HCT116 (cell line): Measurements from ENCODE around the gene CA11. TPM values are rescaled to one million over a fixed set of nuclear protein-coding genes. Genes with fewer than 3 reads are reported as not detected.
"Not testable (repeated sequence)": the region's sequence is repeated elsewhere in the genome, so short reads cannot be mapped to it uniquely, and the experiment has no call there.

Experiments used
- ATAC-seq: fragments of 200-7000 bp; cut with Tn5 transposase; 2 replicates; pipeline ENCODE4 v1.9.1; 2020; ENCODE audit warnings: mild to moderate bottlenecking, moderate library complexity
- Bru-seq: library from RNA; stranded (reverse); fragments of 400-500 nt; gene quantifications from one replicate; lab custom pipeline; 2021; lab: Mats Ljungman, UMichigan
- BruChase-seq, 2 experiments: library from RNA; stranded (reverse); fragments of 400-500 nt; gene quantifications; one replicate each; lab custom pipeline; 2021; lab: Mats Ljungman, UMichigan
- BruUV-seq: library from RNA; stranded (reverse); fragments of 400-500 nt; replicated peaks from 2 replicates; lab custom pipeline; 2021; lab: Mats Ljungman, UMichigan
- CTCF ChIA-PET: fragments of 300-600 bp; sonication (Branson Sonifier 250); formaldehyde crosslinking; loops from one replicate; lab custom pipeline; 2021; ENCODE audit warnings: antibody characterized with exemption; lab: Charles Lee
- POLR2A ChIA-PET: fragments of 300-600, 350-600 bp; sonication (Branson Sonifier 250); formaldehyde crosslinking; loops from one replicate; lab custom pipeline; 2021; ENCODE audit warnings: antibody characterized with exemption; lab: Charles Lee
- RAD21 ChIA-PET, 2 experiments: fragments of 300-600 bp; sonication (Branson Sonifier 250); formaldehyde crosslinking; loops; one replicate each; lab custom pipeline; 2023; ENCODE audit warnings: low total read pairs in 2 of 2; ENCODE audit not compliant: uncharacterized antibody in 2 of 2, unreplicated experiment in 2 of 2, low non-redundant PET in 1 of 2; lab: Charles Lee
- DNase-seq: peaks from one replicate; pipeline ENCODE4 v3.0.0-alpha.2; 2010; ENCODE audit warnings: low read depth, low spot score
- H2AFZ ChIP-seq: fragments of 200-600 bp; shearing (Covaris generic), sonication (generic); 2 replicates; pipeline ENCODE4 v1.6.1; 2017; ENCODE audit warnings: low read depth, mixed run types, mixed read lengths, antibody characterized with exemption, low read length; ENCODE audit not compliant: poor library complexity, severe bottlenecking
- H3K27ac ChIP-seq: 2 replicates; pipeline ENCODE4 v1.5.1; 2012; ENCODE audit warnings: low read depth, low read length
- H3K27me3 ChIP-seq: fragments of 200-600 bp; sonication (generic); 2 replicates; pipeline ENCODE4 v1.6.1; 2016; ENCODE audit warnings: mixed run types, low read length, mixed read lengths; ENCODE audit not compliant: insufficient read depth
- H3K36me3 ChIP-seq, 2 experiments: fragments of 200-500 bp in 1 of 2; fragments of 200-600 bp in 1 of 2; sonication (Bioruptor generic) in 1 of 2; sonication (generic) in 1 of 2; 2 replicates each; pipeline versions ENCODE4 v1.5.1 to v1.6.1; 2014 to 2016; ENCODE audit warnings: low read length in 2 of 2, inconsistent platforms in 1 of 2, mixed read lengths in 1 of 2, mixed run types in 1 of 2; ENCODE audit not compliant: insufficient read depth in 2 of 2, control insufficient read depth in 1 of 2
- H3K4me1 ChIP-seq, 2 experiments: fragments of 200-600 bp in 1 of 2; sonication (generic) in 1 of 2; 2 replicates each; pipeline versions ENCODE4 v1.5.1 to v1.6.1; 2012 to 2017; ENCODE audit warnings: low read length in 2 of 2, inconsistent platforms in 1 of 2, mild to moderate bottlenecking in 1 of 2, mixed read lengths in 1 of 2, mixed run types in 1 of 2, moderate library complexity in 1 of 2; ENCODE audit not compliant: insufficient read depth in 2 of 2, control insufficient read depth in 1 of 2
- H3K4me2 ChIP-seq: fragments of 200-600 bp; sonication (generic); 2 replicates; pipeline ENCODE4 v1.6.1; 2017; ENCODE audit warnings: mixed run types, low read length, mixed read lengths
- H3K4me3 ChIP-seq, 2 experiments: fragments of 200-600 bp in 1 of 2; sonication (generic) in 1 of 2; replicated peaks in 1 of 2; 2 replicates each; pipeline ENCODE4 v1.5.1; 2011 to 2016; ENCODE audit warnings: low read length in 2 of 2, control low read depth in 1 of 2, low read depth in 1 of 2, mild to moderate bottlenecking in 1 of 2, mixed read lengths in 1 of 2, mixed run types in 1 of 2
- H3K79me2 ChIP-seq: fragments of 200-600 bp; sonication (generic); 2 replicates; pipeline ENCODE4 v1.6.1; 2017; ENCODE audit warnings: mild to moderate bottlenecking, mixed run types, low read length, moderate library complexity, mixed read lengths; ENCODE audit not compliant: insufficient read depth
- H3K9ac ChIP-seq: fragments of 200-600 bp; sonication (generic); 2 replicates; pipeline ENCODE4 v1.6.1; 2016; ENCODE audit warnings: low read length, mixed read lengths
- H3K9me2 ChIP-seq: fragments of 200-600 bp; sonication (generic), shearing (Covaris generic); 2 replicates; pipeline ENCODE4 v1.6.1; 2017; ENCODE audit warnings: mixed run types, mild to moderate bottlenecking, moderate library complexity; ENCODE audit not compliant: insufficient read depth
- H3K9me3 ChIP-seq, 2 experiments: fragments of 200-500 bp in 1 of 2; fragments of 200-600 bp in 1 of 2; sonication (Bioruptor generic) in 1 of 2; sonication (generic) in 1 of 2; 2 replicates each; pipeline ENCODE4 v1.6.1; 2014 to 2017; ENCODE audit warnings: low read length in 2 of 2, mixed read lengths in 2 of 2, inconsistent platforms in 1 of 2, low read depth in 1 of 2, mild to moderate bottlenecking in 1 of 2, mixed run types in 1 of 2, moderate library complexity in 1 of 2; ENCODE audit not compliant: control insufficient read depth in 1 of 2, insufficient read depth in 1 of 2
- H4K20me1 ChIP-seq: fragments of 200-600 bp; sonication (generic), shearing (Covaris generic); 2 replicates; pipeline ENCODE4 v1.6.1; 2017; ENCODE audit warnings: mixed run types, mild to moderate bottlenecking, moderate library complexity; ENCODE audit not compliant: insufficient read depth
- ATF3 ChIP-seq: IDR thresholded peaks from 2 replicates; pipeline ENCODE4 v1.6.1; 2012
- CEBPB ChIP-seq: IDR thresholded peaks from 2 replicates; pipeline ENCODE4 v1.6.1; 2012; ENCODE audit warnings: low read depth
- CTCF ChIP-seq, 3 experiments: fragments of 200-600 bp in 1 of 3; sonication (generic) in 1 of 3; IDR thresholded peaks in 2 of 3; conservative IDR thresholded peaks in 1 of 3; 2 replicates each; pipeline ENCODE4 v1.5.1; 2012 to 2017; ENCODE audit warnings: low read depth in 2 of 3, low read length in 2 of 3, antibody characterized with exemption in 1 of 3, borderline replicate concordance in 1 of 3, control low read depth in 1 of 3, mild to moderate bottlenecking in 1 of 3, mixed read lengths in 1 of 3, mixed run types in 1 of 3, moderate library complexity in 1 of 3; ENCODE audit not compliant: insufficient read depth in 1 of 3
- EGR1 ChIP-seq: IDR thresholded peaks from 2 replicates; pipeline ENCODE4 v1.6.1; 2012; ENCODE audit warnings: low read depth
- MAX ChIP-seq: IDR thresholded peaks from 2 replicates; pipeline ENCODE4 v1.6.1; 2012
- POLR2AphosphoS5 ChIP-seq: IDR thresholded peaks from 2 replicates; pipeline ENCODE4 v1.6.1; 2011; ENCODE audit warnings: mild to moderate bottlenecking, low read depth, low read length, moderate library complexity
- RAD21 ChIP-seq: IDR thresholded peaks from 2 replicates; pipeline ENCODE4 v1.6.1; 2012; ENCODE audit warnings: low read depth, mild to moderate bottlenecking
- SP1 ChIP-seq: IDR thresholded peaks from 2 replicates; pipeline ENCODE4 v1.6.1; 2012; ENCODE audit warnings: low read depth
- YY1 ChIP-seq: IDR thresholded peaks from 2 replicates; pipeline ENCODE4 v1.6.1; 2011; ENCODE audit warnings: low read length, low read depth, moderate library complexity, mild to moderate bottlenecking; ENCODE audit not compliant: insufficient replicate concordance; ENCODE audit errors: extremely low read depth
- intact Hi-C: fragments of 100-400 bp; cut with micrococcal nuclease; formaldehyde crosslinking; loops from 2 replicates; pipeline ENCODE4 v1.10.0; 2022
- long read RNA-seq: library from polyadenylated mRNA; unstranded; transcript quantifications from one replicate; pipeline ENCODE4 v2.0.0, GENCODE V29; 2021; ENCODE audit not compliant: unreplicated experiment
- polyA plus RNA-seq: library from polyadenylated mRNA; unstranded; fragments of >200 nt; gene quantifications from 2 replicates; pipeline ENCODE4 v1.2.1, GENCODE V29; 2012; ENCODE audit warnings: missing spikeins
- total RNA-seq: library from RNA; stranded (reverse); gene quantifications from one replicate; pipeline ENCODE4 v1.2.1, GENCODE V29; 2021; ENCODE audit not compliant: unreplicated experiment

CA11 gene
- total RNA-seq (29.6 TPM), Bru-seq, nascent RNA (percentile 52 among the genes with signal in this experiment), BruChase-seq, experiment 1, labeled RNA remaining after a 6-hour chase (percentile 61 among the genes with signal in this experiment), BruChase-seq, experiment 2, labeled RNA remaining after a 2-hour chase (percentile 64 among the genes with signal in this experiment)
- 36.9 and 43.3 TPM in 2 replicates for polyA plus RNA-seq
- long read RNA-seq, transcript CA11-201 (9 exons, 1,844 nt), result major isoform, 22 of 33 reads
- long read RNA-seq, partial matches to known transcripts, result 2 of 33 reads
- long read RNA-seq, other reads (novel, unspliced or antisense), result 5 of 33 reads

- H3K4me3 ChIP-seq, result peak within 1 kb of the TSS; percentile 55 to 58
- ATAC-seq, result peak; percentile 83
- no peak within 1 kb of the TSS for H2AFZ ChIP-seq
- intact Hi-C loops, result loop anchor here (2.0 kb wide), 3 partner anchors 143 to 197 kb away; no protein-coding TSS in a partner anchor
- CTCF ChIA-PET, result interaction anchor here (0.7 to 2.4 kb wide), 16 partner anchors 8 to 325 kb away, joined by 3 to 14 read pairs (median 4); partner anchors contain the start of genes FUT2, RPL18 and SPHK2
- H3K4me1 ChIP-seq, result peaks cover 19 to 52% of the 10 kb centered on the region in 2 experiments
- peak within 1 kb of the TSS; percentile 85 for H3K4me2 ChIP-seq
- peak; percentile 79 for TF ChIP-seq SP1
- no peak for TF ChIP-seq ATF3
- TF ChIP-seq CEBPB, result no peak
- TF ChIP-seq YY1, result peak; percentile 49
- peak; percentile 84 for TF ChIP-seq EGR1
- peak; percentile 88; the same call in 1 of the 2 replicates for TF ChIP-seq MAX
- peak; percentile 95 for TF ChIP-seq RAD21
- TF ChIP-seq CTCF (IDR thresholded peaks at IDR 0.05 in 2 of 3, conservative IDR thresholded peaks at IDR 0.05 in 1 of 3; ENCODE audit: borderline replicate concordance in 1 of 3, insufficient read depth in 1 of 3, low read depth in 2 of 3, low read length in 2 of 3), result peak in 2 of 3 experiments; percentile 83 to 91; a peak in 5 of 6 replicates
- TF ChIP-seq POLR2AphosphoS5, result no peak; the same call in 1 of the 2 replicates
- TF ChIP-seq, all 23 proteins: peak for 6
- Histone ChIP-seq H3K27ac (peak within 1 kb of the TSS; percentile 83), H3K9me3 (no peaks in the 10 kb centered on the region), H3K79me2 (no peaks in the 10 kb centered on the region), H3K9me2 (no peaks in the 10 kb centered on the region), H3K9ac (peak within 1 kb of the TSS; percentile 56), H3K27me3 (no peaks in the 10 kb centered on the region), H4K20me1 (no peaks in the 10 kb centered on the region), H3K36me3 (no peaks in the 10 kb centered on the region)
- POLR2A ChIA-PET, result interaction anchor here (0.7 to 2.5 kb wide), 15 partner anchors 9 to 1361 kb away, joined by 3 to 27 read pairs (median 4); partner anchors contain the start of genes DBP, FUT2, PPP1R15A and RPL18
- DNase-seq, result peak; percentile 77
- RAD21 ChIA-PET, result interaction anchor here (0.9 to 1.4 kb wide), 4 partner anchors 30 to 197 kb away, joined by 3 to 5 read pairs (median 3); no protein-coding TSS in a partner anchor
- no TSS peak for BruUV-seq
These were observed at the start of gene CA11 for GRCh38 chr19:48646001-48646721. Gene CA11, minus strand, starts transcription at chr19:48646187. Its CDS starts 555 bp downstream, at chr19:48645632.

GRCh38 chr19:48693629-48694028, 47.6 kb upstream of the CA11 start:
- H3K27me3 ChIP-seq, H3K27ac ChIP-seq, BruUV-seq, CTCF ChIA-PET, RAD21 ChIA-PET, H3K9ac ChIP-seq, H3K36me3 ChIP-seq, H3K9me2 ChIP-seq, intact Hi-C loops, ATAC-seq, H4K20me1 ChIP-seq, H3K4me2 ChIP-seq, H3K4me3 ChIP-seq, DNase-seq, H3K9me3 ChIP-seq, H2AFZ ChIP-seq: not testable (repeated sequence)
- POLR2A ChIA-PET, result interaction anchor here (0.6 kb wide), 1 partner anchor 17 kb away, joined by 3 read pairs; no protein-coding TSS in a partner anchor
- Histone ChIP-seq H3K4me1 (peaks cover 28 to 43% of the 10 kb centered on the region in 2 experiments), H3K79me2 (peaks cover 11% of the 10 kb centered on the region; the same call in 1 of the 2 replicates)
